HG03457 (cell line): Measurements from ENCODE around the gene AMMECR1L.
A peak's percentile ranks its signal among the peaks of the same experiment; 100 is the strongest.
"Not testable (repeated sequence)": the region's sequence is repeated elsewhere in the genome, so short reads cannot be mapped to it uniquely, and the experiment has no call there.

ENCODE experiments used
- ATAC-seq: cut with Tn5 transposase; IDR thresholded peaks from one replicate; pipeline ENCODE4 v1.9.1; 2021; ENCODE audit warnings: moderate number of reproducible peaks; ENCODE audit not compliant: unreplicated experiment

The AMMECR1L gene

GRCh38 chr2:127841466-127842178, 44.1 kb downstream of the AMMECR1L start:
- no peak for ATAC-seq

DNA sequence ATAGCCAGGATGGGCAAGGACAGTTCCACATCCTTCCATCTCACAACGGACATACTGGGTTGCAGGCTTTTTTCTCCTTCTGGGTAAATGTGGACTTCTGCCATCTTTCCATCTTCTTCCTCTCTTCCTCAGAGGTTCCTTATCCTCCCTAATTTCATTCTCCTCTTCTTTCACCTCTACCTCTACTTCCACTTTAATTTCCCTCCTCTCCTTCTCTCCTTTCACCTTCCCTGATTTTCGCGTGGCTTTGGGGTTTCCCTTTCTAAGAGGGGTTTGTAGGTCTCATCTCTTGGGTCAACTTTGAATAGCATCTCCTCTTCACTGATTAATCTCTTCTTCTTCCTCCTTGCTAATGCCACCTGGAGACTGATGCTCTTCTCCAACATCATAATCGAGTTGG, 44.9 kb downstream of the AMMECR1L start:
- ATAC-seq = no peak

GRCh38 chr2:127834951-127835350, 50.8 kb downstream of the AMMECR1L start:
- ATAC-seq = no peak

DNA sequence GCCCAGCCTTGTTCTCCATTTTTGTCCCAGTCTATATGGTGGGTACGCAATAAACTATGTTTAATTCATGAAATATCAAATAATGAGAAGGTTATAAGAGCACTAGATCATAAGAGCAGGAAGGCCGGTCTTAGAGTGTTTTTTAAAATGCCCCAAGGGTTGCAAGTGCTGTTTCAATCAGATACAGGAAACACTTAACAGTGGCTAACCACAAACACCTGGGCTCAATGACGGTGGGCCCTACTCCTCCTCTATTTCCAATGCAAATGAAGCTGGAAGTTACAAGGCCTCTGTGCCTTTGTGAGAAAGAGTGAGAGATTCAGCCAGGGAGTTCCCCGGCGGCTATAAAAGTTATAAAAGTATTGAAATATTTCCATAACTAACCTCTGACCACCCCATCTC, 55.9 kb downstream of the AMMECR1L start:
- peak; percentile 93 for ATAC-seq

GRCh38 chr2:127826708-127827107, 59.0 kb downstream of the AMMECR1L start:
- ATAC-seq = not testable (repeated sequence)

GRCh38 chr2:127826047-127826446, 59.7 kb downstream of the AMMECR1L start:
- ATAC-seq = no peak

GRCh38 chr2:127820080-127820668, 65.6 kb downstream of the AMMECR1L start:
- no peak for ATAC-seq

DNA sequence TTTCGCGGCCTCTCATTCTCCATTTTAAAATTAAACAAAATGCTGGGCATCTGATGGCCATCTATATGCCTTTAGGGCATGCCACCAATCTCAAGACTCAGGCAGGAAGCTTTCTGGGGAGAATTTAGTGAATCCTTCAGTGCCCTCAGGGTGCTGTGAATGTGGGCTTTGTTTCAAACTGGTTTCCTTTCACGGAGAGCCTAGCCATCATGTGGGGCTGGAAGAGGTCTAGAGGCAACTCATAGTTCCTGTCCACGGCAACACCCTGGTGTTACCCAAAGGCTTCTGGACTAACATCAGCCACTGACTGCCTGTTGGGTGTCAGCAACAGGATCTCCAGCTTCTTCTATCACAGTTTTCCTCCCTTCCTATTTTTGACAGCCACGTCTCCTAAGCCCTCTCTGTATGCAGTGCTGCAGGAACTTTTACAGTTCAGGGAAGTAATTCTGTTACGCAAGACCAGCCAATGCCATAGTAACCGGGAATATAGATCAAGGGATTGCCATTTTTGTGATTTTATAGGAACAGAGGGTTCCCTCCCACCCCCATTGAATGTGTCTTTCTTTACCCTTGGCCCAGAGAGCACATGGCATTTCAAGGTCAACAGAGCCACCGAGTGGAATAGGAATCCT, 66.8 kb downstream of the AMMECR1L start:
- ATAC-seq = no peak

DNA sequence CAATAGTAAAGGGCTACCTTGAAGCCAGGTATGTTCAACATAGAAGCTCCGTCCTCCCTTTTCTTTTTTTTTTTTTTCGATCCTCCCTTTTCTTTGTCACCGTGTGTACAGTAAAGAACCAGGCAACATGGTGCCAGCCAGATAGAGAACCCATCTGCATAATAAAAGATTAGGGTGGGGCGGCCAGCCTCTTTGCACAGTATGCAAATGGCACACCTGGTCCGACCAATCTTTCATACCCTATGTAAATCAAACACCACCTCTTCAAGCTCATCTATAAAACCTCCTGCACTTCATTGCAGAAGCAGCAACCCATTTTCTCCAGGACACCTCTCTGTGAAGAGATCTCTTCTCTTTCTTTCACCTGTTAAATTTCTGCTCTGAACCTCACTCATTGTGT, 67.5 kb downstream of the AMMECR1L start:
- no peak for ATAC-seq

DNA sequence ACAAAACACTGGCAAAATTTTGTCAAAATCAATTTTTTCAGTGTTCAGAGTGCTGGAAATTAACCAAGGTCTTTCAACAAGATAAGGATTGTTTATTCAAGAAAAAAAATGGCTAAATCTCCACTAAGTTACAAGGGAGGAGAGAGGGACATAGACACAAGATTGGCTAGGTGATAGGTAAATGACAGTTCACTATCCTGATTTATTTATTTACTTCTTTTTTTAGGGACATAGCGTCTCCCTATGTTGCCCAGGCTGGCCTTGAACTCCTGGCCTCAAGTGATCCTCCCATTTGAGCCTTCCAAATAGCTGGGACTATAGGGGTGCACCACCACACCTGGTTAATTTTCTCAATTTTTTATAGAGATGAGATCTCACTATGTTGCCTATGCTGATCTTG, 71.1 kb downstream of the AMMECR1L start:
- ATAC-seq = no peak

DNA sequence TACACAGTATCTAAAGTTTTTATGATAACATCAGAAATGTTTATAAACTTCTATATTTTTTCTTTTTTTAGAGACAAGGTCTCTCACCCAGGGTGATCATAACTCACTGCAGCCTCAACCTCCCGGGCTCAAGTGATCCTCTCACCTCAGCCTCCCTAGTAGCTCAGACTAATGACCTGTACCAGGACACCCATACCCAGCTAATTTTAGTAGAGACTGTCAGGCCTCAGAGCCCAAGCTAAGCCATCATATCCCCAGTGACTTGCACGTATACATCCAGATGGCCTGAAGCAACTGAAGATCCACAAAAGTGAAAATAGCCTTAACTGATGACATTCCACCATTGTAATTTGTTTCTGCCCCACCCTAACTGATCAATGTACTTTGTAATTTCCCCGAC, 73.3 kb downstream of the AMMECR1L start:
- ATAC-seq = not testable (repeated sequence)
